22Rv1 (cell line): ENCODE results near the gene PDE8A.

Source experiments
- H3K27ac ChIP-seq: fragments of 450-650 bp; 2 replicates; pipeline ENCODE4 v1.5.1; 2017
- ZFX ChIP-seq: fragments of 450-650 bp; IDR thresholded peaks from 2 replicates; pipeline ENCODE4 v1.6.1; 2017; ENCODE audit warnings: antibody characterized with exemption, borderline replicate concordance
- TF ChIP-seq, protein P1 (sequence below): fragments of 450-650 bp; IDR thresholded peaks from 2 replicates; pipeline ENCODE4 v1.5.1; 2017; ENCODE audit warnings: mild to moderate bottlenecking

The PDE8A gene

DNA sequence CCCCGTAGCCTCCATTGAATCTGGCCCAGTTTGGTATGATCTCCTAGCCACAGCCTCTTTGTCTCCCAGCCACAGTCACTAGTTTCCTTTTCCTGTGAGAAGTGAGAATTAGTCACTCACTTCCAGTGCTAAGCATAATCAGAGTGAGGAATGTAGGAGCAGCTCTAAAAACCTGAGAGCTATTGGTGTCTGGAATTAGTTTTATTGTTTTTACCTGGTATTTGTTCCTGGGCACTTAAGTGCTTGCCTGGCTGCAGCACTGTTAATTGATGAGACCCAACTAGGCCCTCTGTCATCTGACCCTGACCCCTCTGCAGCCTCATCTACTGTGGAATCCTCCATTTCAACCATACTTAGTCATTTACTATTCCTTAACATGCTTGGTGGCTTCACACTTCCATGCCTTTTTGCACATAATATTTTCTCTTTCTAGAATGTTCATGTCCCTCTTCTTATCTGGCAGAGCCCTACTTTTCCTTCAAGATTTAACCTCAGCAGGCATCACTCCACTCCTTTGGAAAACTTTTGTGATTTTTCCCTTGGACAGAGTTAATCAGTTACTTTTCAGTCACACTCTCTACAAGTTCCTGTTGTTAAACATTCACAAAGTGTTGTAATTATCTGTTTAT lies 48.8 kb downstream of the PDE8A start:
- no peak for TF ChIP-seq ZFX
- no peak overlapping the region for H3K27ac ChIP-seq

DNA sequence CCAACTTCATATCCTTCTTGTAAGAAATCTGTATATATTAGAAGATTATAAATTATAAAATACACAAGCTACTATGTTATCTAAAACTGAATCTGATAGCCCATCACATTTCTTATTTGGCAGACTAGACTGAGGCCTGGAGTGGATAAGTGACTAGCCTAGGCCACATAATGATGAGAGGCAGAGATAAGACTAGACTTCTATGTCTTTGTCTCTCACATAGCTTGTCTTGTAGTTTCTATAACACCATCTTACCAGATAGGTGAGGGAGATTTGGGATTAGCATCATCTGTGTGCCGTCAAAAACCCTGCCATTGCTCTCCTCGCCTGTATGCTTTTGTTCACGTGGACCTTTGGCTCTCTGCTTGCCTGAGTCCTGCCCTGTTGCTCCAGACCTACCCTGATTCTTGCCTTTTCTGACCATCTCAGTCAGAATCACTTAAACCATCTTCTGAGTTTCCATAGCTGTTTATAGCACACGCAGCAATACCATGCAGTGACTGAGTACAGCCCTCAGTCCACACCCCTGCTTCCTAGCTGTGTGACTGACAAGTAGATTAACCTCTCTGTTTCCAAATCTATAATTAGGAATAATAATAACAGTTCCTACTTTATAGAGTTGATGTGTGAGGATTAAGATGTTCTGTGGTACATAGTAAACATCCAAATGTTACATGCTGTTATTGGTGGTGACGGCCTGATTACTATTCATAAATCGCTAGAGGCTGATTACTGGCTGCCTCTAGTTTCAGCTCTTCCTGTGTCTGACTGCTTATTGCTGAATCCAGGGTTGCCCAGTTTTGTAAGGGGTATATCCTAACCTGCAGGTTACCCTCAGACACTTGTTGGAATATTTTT lies 49.7 kb downstream of the PDE8A start:
- no peak overlapping the region for H3K27ac ChIP-seq
- TF ChIP-seq ZFX, result no peak
- TF ChIP-seq, protein P1, sequence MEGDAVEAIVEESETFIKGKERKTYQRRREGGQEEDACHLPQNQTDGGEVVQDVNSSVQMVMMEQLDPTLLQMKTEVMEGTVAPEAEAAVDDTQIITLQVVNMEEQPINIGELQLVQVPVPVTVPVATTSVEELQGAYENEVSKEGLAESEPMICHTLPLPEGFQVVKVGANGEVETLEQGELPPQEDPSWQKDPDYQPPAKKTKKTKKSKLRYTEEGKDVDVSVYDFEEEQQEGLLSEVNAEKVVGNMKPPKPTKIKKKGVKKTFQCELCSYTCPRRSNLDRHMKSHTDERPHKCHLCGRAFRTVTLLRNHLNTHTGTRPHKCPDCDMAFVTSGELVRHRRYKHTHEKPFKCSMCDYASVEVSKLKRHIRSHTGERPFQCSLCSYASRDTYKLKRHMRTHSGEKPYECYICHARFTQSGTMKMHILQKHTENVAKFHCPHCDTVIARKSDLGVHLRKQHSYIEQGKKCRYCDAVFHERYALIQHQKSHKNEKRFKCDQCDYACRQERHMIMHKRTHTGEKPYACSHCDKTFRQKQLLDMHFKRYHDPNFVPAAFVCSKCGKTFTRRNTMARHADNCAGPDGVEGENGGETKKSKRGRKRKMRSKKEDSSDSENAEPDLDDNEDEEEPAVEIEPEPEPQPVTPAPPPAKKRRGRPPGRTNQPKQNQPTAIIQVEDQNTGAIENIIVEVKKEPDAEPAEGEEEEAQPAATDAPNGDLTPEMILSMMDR, result no peak

DNA sequence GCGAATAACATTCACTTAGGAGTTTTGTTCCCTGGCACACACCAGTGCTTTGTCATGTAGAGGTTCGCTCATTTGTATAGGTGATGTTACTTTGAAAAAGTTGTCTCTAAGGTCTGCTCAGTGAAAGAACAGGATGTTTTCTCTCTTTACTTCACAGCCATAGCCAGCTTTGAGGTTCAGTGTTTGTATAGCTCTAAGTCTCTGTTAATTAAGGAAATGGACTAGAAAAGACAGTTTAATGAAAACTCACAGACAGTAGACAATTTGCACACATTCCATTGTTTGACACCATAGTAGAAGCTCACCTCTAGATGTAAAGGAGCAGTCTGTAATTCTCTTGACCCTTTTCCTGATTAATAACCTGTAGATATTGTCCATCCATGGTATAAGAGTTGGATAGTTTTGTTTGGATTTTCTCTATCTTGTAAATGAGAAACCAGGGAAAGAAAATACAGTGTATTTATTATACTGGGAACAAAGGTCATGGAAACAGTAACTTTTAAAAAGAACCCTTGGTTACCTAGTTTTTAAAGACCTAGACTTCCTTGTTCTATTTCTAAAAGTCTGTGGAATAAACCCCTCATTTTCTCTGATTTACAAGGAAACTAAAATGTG lies 50.4 kb downstream of the PDE8A start:
- TF ChIP-seq, protein P1, result no peak
- no peak for TF ChIP-seq ZFX
- no peak overlapping the region for H3K27ac ChIP-seq

DNA sequence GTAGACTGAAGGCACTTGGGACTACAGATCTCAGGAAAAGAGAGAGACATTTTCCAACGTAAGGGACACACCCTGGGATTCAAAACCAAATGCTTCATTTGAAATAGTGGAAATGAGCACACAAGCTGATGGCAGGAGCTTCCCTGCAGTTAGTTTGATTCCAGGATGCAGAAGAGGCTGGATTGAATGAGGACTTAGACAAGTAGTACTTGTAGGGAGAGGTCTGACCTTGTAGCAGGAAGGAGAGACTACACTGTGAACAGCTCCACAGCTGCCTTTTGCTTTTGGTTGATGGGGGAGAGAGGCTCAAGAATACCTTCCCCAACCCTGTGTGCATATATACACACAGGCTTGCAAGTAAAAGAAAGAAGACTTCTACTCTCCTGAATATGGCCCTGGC lies 51.5 kb downstream of the PDE8A start:
- TF ChIP-seq ZFX, result no peak
- TF ChIP-seq, protein P1, result no peak
- H3K27ac ChIP-seq, result no peak overlapping the region

DNA sequence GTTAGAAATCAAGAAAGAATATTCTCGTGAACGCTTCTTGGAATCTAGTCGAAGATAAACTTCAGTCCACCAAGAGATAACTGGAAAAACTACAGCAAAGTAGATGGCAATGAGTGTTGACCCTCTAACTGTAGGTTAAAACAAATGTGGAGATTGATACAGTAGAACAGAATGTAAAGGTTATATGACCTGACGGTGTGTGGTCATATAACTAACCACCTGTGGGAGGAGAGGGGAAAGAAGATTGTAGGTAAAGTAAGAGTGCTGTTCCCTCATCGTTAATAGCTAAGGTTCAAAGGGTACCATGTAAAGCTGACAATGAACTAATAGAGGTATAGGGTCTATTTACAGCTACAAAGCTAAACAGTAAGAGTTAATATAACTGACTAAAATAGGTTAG lies 52.6 kb downstream of the PDE8A start:
- H3K27ac ChIP-seq, result no peak overlapping the region
- TF ChIP-seq, protein P1, result no peak

DNA sequence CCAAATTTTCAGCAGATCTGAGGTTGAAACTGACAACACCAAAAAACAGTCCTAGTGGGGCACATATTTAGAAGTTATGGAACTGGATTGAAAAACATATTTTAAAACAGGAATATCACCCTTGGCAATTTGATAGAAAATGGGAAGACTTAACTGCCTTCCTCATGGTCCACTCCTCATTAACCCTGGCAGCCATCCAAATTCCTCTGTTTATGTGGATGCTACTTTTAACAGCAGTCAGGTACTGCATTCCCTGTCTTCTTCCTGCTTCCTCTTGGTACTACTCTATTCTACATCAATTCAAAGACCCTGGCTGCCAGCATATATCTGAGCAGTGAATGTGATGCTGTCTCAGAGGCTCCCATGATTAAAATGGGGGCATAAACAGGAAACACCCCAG lies 54.3 kb downstream of the PDE8A start:
- no peak for TF ChIP-seq ZFX
- TF ChIP-seq, protein P1, result no peak
- H3K27ac ChIP-seq, result no peak overlapping the region

DNA sequence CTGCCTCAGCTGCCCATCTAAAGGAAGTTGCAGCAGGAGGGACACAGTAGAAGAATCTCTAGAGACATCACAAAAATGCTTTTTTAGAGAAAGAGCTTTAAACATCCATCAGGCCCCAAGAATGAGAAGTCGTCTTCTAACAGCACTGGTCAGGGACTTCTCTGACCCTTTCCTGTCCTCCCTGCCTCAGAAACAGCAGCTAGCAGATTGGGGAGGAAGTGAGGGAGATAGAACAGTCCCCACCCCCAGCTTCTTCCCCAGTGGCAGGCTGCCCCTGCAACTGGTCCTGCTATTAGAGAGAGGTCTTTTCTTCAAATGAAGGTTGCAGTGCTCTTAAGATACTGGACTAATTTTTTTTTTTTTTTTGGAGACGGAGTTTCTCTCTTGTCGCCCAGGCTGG lies 55.1 kb downstream of the PDE8A start:
- no peak overlapping the region for H3K27ac ChIP-seq
- TF ChIP-seq, protein P1, result no peak
- TF ChIP-seq ZFX, result no peak
